ENCODE measurements around the gene ATF7.

The ATF7 gene

DNA sequence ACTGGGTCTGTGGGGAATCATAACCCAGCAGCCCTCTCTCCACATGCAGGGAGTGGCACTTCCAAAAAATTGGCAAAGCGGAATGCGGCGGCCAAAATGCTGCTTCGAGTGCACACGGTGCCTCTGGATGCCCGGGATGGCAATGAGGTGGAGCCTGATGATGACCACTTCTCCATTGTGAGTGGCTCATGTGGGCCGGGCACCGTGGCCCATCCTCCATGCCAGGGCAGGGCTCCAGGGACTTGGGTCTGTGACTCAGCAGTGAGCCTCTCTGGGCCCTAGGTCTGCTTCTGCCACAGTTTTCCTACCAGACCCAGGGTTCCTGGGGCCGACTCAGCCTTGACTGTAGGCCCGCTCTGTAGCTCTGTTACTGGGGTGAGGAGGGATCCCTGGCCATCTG, 121.1 kb downstream of the ATF7 start:
- TF ChIP-seq, protein P1, sequence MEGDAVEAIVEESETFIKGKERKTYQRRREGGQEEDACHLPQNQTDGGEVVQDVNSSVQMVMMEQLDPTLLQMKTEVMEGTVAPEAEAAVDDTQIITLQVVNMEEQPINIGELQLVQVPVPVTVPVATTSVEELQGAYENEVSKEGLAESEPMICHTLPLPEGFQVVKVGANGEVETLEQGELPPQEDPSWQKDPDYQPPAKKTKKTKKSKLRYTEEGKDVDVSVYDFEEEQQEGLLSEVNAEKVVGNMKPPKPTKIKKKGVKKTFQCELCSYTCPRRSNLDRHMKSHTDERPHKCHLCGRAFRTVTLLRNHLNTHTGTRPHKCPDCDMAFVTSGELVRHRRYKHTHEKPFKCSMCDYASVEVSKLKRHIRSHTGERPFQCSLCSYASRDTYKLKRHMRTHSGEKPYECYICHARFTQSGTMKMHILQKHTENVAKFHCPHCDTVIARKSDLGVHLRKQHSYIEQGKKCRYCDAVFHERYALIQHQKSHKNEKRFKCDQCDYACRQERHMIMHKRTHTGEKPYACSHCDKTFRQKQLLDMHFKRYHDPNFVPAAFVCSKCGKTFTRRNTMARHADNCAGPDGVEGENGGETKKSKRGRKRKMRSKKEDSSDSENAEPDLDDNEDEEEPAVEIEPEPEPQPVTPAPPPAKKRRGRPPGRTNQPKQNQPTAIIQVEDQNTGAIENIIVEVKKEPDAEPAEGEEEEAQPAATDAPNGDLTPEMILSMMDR (IDR thresholded peaks at IDR 0.05; ENCODE audit: low read depth, low read length) = no peak
- H3K4me3 ChIP-seq (ENCODE audit: low read depth, low read length) = no peak overlapping the region

- no peak overlapping the region for H3K4me3 ChIP-seq (ENCODE audit: low read depth, low read length)
- TF ChIP-seq, protein P1 (IDR thresholded peaks at IDR 0.05; ENCODE audit: low read depth, low read length) = no peak
Observed at GRCh38 chr12:53504004-53504920, 121.9 kb downstream of the ATF7 start.

DNA sequence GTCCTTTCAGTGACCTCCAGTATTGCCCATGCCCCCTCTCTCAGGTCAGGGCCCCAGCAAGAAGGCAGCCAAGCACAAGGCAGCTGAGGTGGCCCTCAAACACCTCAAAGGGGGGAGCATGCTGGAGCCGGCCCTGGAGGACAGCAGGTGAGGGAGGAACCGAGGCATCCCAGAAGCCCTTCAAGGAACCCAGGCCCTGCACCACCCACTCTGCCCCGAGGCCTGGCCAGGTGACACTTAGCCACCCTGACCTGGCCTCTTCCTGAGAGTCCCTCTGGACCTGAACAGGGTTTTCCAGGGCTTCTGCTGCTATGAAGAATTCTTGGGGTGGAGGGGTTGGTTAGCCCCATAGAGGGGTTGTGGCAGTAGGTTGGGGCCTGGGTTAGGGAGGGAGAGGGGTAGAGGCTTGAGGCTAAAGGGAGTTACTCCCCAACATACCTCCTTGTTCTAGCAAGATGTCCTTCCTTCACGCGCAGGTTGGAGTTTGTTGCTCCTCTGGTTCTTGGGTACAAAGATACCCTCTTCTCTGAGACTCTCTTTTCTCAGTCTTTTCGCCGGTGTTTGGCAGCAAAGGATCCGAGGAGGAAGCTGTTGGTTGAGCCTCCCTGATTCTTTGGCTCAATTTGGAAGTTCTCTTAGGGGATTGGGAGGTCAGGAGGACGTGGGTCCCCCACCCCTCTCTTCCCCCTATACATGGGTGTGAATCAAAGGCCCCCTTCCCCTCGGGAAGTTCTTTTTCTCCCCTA, 123.0 kb downstream of the ATF7 start:
- TF ChIP-seq, protein P1 (IDR thresholded peaks at IDR 0.05; ENCODE audit: low read depth, low read length) = no peak
- no peak overlapping the region for H3K4me3 ChIP-seq (ENCODE audit: low read depth, low read length)

- TF ChIP-seq, protein P1 (IDR thresholded peaks at IDR 0.05; ENCODE audit: low read depth, low read length) = no peak
- H3K4me3 ChIP-seq (ENCODE audit: low read depth, low read length) = peak overlapping the region; percentile 63
Observed at GRCh38 chr12:53502331-53502730, 123.9 kb downstream of the ATF7 start.

DNA sequence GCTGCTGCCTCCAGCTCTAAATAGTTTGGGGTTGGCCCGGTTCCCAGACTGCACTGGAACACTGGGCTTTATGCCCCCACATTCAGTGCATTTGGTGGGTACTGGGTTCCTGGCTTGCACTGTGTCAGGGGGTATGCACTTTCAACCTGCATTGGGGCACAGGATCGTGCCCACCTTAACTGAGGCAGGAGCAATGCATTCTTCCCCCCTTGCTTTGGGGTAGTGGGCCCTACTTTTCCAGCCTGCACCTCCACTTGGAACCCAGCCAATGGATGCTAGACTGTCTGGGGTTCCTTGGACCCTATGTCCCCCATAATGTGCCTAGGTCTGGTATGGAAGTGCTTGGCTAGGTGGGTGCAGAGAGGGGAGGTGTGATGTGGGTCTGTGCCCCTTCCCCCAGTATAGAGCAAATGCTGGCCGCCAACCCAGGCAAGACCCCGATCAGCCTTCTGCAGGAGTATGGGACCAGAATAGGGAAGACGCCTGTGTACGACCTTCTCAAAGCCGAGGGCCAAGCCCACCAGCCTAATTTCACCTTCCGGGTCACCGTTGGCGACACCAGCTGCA, 124.5 kb downstream of the ATF7 start:
- peak overlapping the region; percentile 63 for H3K4me3 ChIP-seq (ENCODE audit: low read depth, low read length)
- TF ChIP-seq, protein P1 (IDR thresholded peaks at IDR 0.05; ENCODE audit: low read depth, low read length) = no peak

- peak within 1 kb of the TSS; percentile 63 for H3K4me3 ChIP-seq (ENCODE audit: low read depth, low read length)
- TF ChIP-seq, protein P1 (IDR thresholded peaks at IDR 0.05; ENCODE audit: low read depth, low read length) = no peak
Observed at GRCh38 chr12:53500776-53501614, 125.2 kb downstream of the ATF7 start, which contains the start of gene TARBP2. TSS of gene TARBP2 (plus strand) at chr12:53501283. CDS start at chr12:53501409, 126 bp downstream.

All from WI38 (cell line).